Measurements from ENCODE around the gene SORCS3. TPM values are rescaled to one million over a fixed set of nuclear protein-coding genes. Genes with fewer than 3 reads are reported as not detected.

The SORCS3 gene
- polyA plus RNA-seq, 1 donor from 2014 or later, result 9.8 TPM

GRCh38 chr10:104731192-104731591 lies 90.1 kb downstream of the SORCS3 start:
- TF ChIP-seq RAD21 (conservative IDR thresholded peaks at IDR 0.05) (no peak), MXI1 (conservative IDR thresholded peaks at IDR 0.05; ENCODE audit: poor library complexity, severe bottlenecking) (no peak), TAF1 (IDR thresholded peaks at IDR 0.05; ENCODE audit: low read depth) (no peak)
- no peaks in the 10 kb centered on the region for H3F3A ChIP-seq (ENCODE audit: insufficient read depth, low read length, poor library complexity, severe bottlenecking)
- H3K79me2 ChIP-seq (replicated peaks; ENCODE audit: insufficient read depth, low read length), result no peaks in the 10 kb centered on the region
- no peaks in the 10 kb centered on the region for H3K9me3 ChIP-seq (ENCODE audit: low read length)
- H3K9ac ChIP-seq (ENCODE audit: low read length), result no peak overlapping the region
- H3K27me3 ChIP-seq (ENCODE audit: insufficient read depth, low read depth, low read length), result no peaks in the 10 kb centered on the region
- H2AFZ ChIP-seq (ENCODE audit: low read depth, low read length), result no peak overlapping the region
- H3K4me2 ChIP-seq (ENCODE audit: low read length), result no peak overlapping the region
- no peaks in the 10 kb centered on the region for H3K36me3 ChIP-seq (ENCODE audit: insufficient read depth, low read length)
- no peak overlapping the region for H3K4me3 ChIP-seq (ENCODE audit: low read length)
- no peaks in the 10 kb centered on the region for H3K9me2 ChIP-seq (ENCODE audit: insufficient read depth, low read length)
- no peaks in the 10 kb centered on the region for H4K20me1 ChIP-seq (ENCODE audit: insufficient read depth)
- H3K27ac ChIP-seq (ENCODE audit: low read length), result no peak overlapping the region

- H3F3A ChIP-seq (ENCODE audit: insufficient read depth, low read length, poor library complexity, severe bottlenecking), result no peaks in the 10 kb centered on the region
- H3K27ac ChIP-seq (ENCODE audit: low read length), result no peak overlapping the region
- H3K27me3 ChIP-seq (ENCODE audit: insufficient read depth, low read depth, low read length), result no peaks in the 10 kb centered on the region
These were observed 91.1 kb downstream of the SORCS3 start for GRCh38 chr10:104732222-104732621.

More at GRCh38 chr10:104732222-104732621, 91.1 kb downstream of the SORCS3 start:
- Histone ChIP-seq H3K9ac (ENCODE audit: low read length) (no peak overlapping the region), H3K4me2 (ENCODE audit: low read length) (no peak overlapping the region), H3K79me2 (replicated peaks; ENCODE audit: insufficient read depth, low read length) (no peaks in the 10 kb centered on the region), H4K20me1 (ENCODE audit: insufficient read depth) (no peaks in the 10 kb centered on the region), H2AFZ (ENCODE audit: low read depth, low read length) (no peak overlapping the region), H3K4me3 (ENCODE audit: low read length) (no peak overlapping the region), H3K9me2 (ENCODE audit: insufficient read depth, low read length) (no peaks in the 10 kb centered on the region), H3K36me3 (ENCODE audit: insufficient read depth, low read length) (no peaks in the 10 kb centered on the region), H3K9me3 (ENCODE audit: low read length) (no peaks in the 10 kb centered on the region)
- TF ChIP-seq EP300 (conservative IDR thresholded peaks at IDR 0.05; ENCODE audit: poor library complexity, severe bottlenecking) (no peak), SMC3 (conservative IDR thresholded peaks at IDR 0.05; ENCODE audit: poor library complexity) (no peak), MXI1 (conservative IDR thresholded peaks at IDR 0.05; ENCODE audit: poor library complexity, severe bottlenecking) (no peak), REST (IDR thresholded peaks at IDR 0.05; ENCODE audit: borderline replicate concordance) (no peak), POLR2AphosphoS5 (IDR thresholded peaks at IDR 0.05) (no peak), TAF1 (IDR thresholded peaks at IDR 0.05; ENCODE audit: low read depth) (no peak), EZH2 (IDR thresholded peaks at IDR 0.05; ENCODE audit: borderline replicate concordance, insufficient read depth, low read length, poor library complexity, severe bottlenecking) (no peak), RAD21 (conservative IDR thresholded peaks at IDR 0.05) (no peak), CTCF (IDR thresholded peaks at IDR 0.05; ENCODE audit: poor library complexity, severe bottlenecking) (no peak)
